Stimulated activated CD8-positive, alpha-beta memory T cell treated with anti-CD3 and anti-CD28 coated beads, Interleukin-12 subunit alpha, Interleukin-12 subunit beta, amount 100 ng/mL, for 24 hours (primary cell): ENCODE results near the gene RNF114.

ENCODE experiments used
- DNase-seq: peaks from one replicate; pipeline ENCODE4 v3.0.0-alpha.2; 2020; ENCODE audit errors: extremely low read depth

The RNF114 gene

DNA sequence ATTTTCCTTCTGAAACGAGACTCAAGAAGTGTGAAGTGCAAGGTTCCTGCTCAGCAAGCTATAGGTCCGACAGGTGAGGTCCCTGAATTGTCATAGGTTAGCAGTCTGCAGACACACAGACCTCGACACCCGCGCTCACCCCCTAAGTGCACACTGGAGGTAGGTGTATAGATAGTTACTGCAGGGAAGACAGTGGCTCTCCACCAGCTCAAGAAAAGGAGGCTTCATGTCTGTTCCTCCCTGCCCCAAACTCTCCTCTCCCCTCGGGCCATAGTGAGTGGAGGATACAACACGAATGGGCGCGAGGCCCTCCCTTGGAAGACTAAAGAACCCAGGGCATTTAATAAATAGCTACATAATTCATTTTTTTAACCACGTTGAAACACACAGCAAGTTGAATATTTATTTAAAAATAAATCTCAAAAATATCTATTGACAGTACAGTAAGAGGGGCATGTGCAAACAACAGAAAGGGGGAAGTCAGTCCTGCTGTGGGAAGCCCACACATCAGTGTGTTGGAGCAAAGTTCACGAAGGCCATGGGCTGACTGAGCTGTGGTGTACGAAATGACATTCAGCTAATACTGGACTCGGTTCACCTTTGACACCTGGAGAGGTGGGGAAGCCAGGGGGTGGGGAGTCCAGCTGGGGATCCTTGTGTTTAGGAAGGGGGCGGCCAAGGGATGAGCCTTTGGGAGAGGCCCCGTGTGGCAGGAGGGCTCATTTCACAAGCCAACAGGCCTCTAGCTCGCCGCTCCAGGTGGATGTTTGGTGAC, 31.6 kb upstream of the RNF114 start:
- no peak for DNase-seq

GRCh38 chr20:49905415-49906091, 30.6 kb upstream of the RNF114 start:
- no peak for DNase-seq

GRCh38 chr20:49906101-49906604, 30.0 kb upstream of the RNF114 start:
- no peak for DNase-seq

- no peak for DNase-seq
Measured at GRCh38 chr20:49906615-49907154, 29.5 kb upstream of the RNF114 start.

- no peak for DNase-seq
Measured at GRCh38 chr20:49907405-49908257, 28.6 kb upstream of the RNF114 start.

- DNase-seq: no peak
Measured at GRCh38 chr20:49908258-49908565, 28.0 kb upstream of the RNF114 start.

DNA sequence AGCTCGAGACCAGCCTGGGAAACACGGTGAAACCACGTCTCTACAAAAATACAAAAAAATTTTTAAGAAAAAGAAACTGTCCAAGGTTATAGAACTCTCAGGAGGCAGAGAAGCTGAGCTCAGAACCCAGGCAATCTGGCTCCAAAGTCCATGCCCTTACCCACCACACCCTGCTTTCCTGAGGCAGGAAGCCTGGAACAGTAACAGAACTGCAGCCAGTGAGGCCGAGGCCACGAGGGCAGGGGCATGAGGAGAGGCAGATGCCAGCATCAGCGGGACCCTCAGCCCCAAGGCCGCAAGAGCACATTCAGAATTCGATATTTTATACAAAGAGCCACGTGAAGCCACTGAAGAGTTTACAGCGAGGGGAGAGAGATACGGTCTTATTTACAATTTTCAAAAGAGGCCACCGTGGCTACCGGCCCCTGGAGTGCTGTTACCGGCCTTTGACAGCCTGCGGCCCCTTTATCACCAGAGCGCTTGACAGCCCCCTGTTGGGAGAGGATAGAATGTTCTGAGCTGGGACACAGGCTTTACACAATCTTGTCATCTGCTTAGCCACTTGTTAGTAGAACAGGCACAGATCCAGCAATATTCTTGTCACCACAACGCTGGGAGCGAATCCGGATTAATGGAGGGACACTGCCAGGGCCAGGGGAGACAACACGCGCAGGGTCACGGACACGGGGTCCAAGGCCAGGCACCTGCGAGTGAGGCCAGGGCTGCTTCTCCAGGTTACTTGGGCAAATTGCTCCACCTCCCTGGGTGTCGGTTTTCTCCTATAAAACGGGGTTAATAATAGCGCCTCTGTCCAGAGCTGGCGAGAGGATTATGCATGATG, 26.5 kb upstream of the RNF114 start:
- no peak for DNase-seq

- no peak for DNase-seq
Measured at GRCh38 chr20:49910340-49910706, 25.9 kb upstream of the RNF114 start.

GRCh38 chr20:49913399-49914047, 22.7 kb upstream of the RNF114 start:
- DNase-seq: no peak

- DNase-seq: no peak
Measured at GRCh38 chr20:49914310-49915117, 21.7 kb upstream of the RNF114 start.

GRCh38 chr20:49915118-49915379, 21.1 kb upstream of the RNF114 start:
- no peak for DNase-seq

DNA sequence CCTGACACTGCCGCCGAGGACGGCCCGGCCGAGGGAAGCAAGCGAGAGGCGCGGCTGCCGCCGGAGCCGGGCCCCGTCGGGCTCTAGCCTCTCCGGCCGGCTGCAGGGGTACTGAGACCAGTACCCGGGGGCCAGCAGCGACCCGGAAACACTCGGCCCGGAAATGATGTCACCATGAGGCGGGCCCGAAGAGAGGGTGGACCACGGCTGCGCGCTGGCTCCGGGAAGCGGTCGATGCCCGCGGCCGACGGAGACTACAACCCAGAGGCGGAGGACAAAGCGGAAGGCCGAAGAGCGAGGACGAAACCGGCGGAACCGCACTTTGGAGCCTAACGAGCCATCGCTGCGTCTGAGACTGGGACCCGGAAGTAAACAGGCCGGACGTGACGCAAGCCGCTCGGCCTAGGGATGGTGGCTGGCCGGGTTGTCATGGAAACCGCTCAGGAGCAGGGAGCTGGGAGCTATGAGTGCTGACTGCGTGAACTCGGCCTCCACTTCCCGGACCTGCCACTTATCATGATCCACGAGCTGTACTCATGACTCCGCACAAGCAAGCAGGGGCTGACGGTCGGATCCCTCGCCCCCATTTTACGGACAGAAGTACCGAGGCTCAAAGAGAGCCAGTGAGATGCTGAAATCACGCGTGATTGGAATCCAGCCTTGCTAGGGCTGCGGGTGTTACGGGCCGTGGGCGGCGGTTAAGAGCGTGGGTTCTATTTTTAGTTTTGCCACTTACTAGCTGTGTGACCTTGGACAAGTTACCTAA, 20.6 kb upstream of the RNF114 start, which contains the start of gene SPATA2:
SPATA2 (minus strand) TSS at position 150 of the 766 bp plus-strand sequence. CDS start 7,039 bp downstream, outside the sequence.
- DNase-seq: peak; percentile 87

DNA sequence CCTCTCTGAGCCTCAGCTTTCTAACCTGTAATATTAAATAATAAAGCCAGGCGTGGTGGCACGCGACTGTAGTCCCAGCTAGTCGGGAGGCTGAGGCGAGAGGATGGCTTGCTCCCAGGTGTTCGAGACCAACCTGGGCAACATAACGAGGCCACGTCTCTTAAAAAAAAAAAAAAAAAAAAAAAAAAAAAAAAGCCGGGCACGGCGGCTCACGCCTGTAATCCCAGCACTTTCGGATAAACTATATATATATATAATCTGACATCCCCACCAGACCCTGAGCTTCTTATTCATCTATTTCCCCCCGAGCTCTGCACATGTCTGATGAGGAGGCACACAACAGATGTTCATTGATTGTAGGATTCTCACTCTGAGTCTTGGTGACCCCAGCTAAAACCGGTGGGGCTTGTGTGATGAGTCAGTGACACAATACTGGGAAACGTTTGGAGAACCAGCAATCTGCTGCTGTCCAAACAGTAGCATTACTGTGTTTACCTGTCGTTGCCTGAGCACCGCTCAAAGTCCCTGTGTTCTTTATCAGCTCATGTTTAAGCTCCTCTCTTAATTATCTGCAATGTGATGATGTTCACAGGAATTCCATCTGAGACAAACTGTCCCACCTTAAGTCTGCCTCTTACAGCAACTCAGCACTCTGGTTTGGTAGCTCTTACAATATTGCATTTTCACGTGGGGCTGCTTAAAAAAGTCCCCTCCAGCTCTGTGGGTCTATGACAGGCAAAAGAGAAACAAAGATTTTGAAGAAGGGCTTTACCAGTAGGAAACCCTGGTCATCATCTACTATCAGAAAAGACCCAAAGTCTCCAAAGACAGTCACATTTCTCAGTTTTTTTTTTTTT, 19.8 kb upstream of the RNF114 start:
- DNase-seq: no peak

- no peak for DNase-seq
Measured at GRCh38 chr20:49918446-49918845, 17.8 kb upstream of the RNF114 start.

GRCh38 chr20:49919009-49919408, 17.2 kb upstream of the RNF114 start:
- DNase-seq: no peak

- DNase-seq: no peak
Measured at GRCh38 chr20:49919461-49919860, 16.7 kb upstream of the RNF114 start.

- no peak for DNase-seq
Measured at GRCh38 chr20:49924247-49924646, 11.9 kb upstream of the RNF114 start.

GRCh38 chr20:49925901-49926454, 10.2 kb upstream of the RNF114 start:
- no peak for DNase-seq
